Thyroid gland (tissue), 4 donors: ENCODE measurements around the gene TMSB10.

Experiments used
- POLR2A ChIP-seq, 2 donors: fragments of 450-650 bp; IDR thresholded peaks; one replicate each; pipeline ENCODE4 v1.6.1; 2017; ENCODE audit warnings: antibody characterized with exemption in 2 of 2, mild to moderate bottlenecking in 2 of 2, moderate library complexity in 1 of 2
- TF ChIP-seq, protein P1 (sequence below), 6 experiments: fragments of 200-600 bp in 3 of 6; fragments of 450-650 bp in 3 of 6; sonication (generic) in 3 of 6; IDR thresholded peaks; one replicate each; pipeline ENCODE4 v1.5.1; 2016 to 2019; ENCODE audit warnings: antibody characterized with exemption in 6 of 6, mild to moderate bottlenecking in 2 of 6, inconsistent platforms in 1 of 6, moderate library complexity in 1 of 6

GRCh38 chr2:84919885-84920580, 14.6 kb downstream of the TMSB10 start:
- TF ChIP-seq POLR2A (IDR thresholded peaks at IDR 0.05): peak in 1 of 2 donors; percentile 6
- TF ChIP-seq, protein P1, sequence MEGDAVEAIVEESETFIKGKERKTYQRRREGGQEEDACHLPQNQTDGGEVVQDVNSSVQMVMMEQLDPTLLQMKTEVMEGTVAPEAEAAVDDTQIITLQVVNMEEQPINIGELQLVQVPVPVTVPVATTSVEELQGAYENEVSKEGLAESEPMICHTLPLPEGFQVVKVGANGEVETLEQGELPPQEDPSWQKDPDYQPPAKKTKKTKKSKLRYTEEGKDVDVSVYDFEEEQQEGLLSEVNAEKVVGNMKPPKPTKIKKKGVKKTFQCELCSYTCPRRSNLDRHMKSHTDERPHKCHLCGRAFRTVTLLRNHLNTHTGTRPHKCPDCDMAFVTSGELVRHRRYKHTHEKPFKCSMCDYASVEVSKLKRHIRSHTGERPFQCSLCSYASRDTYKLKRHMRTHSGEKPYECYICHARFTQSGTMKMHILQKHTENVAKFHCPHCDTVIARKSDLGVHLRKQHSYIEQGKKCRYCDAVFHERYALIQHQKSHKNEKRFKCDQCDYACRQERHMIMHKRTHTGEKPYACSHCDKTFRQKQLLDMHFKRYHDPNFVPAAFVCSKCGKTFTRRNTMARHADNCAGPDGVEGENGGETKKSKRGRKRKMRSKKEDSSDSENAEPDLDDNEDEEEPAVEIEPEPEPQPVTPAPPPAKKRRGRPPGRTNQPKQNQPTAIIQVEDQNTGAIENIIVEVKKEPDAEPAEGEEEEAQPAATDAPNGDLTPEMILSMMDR (IDR thresholded peaks at IDR 0.05): no peak
